Activated CD8-positive, alpha-beta T cell treated with anti-CD3 and anti-CD28 coated beads for 36 hours (primary cell): ENCODE measurements around the gene NPM3. TPM values are rescaled to one million over a fixed set of nuclear protein-coding genes. Genes with fewer than 3 reads are reported as not detected.

Source experiments
- ATAC-seq: fragments of 200-7000 bp; cut with Tn5 transposase; one replicate; pipeline ENCODE4 v1.10.0; 2021; ENCODE audit warnings: mild to moderate bottlenecking, moderate library complexity
- CTCF ChIA-PET: fragments of 350-600 bp; sonication (Branson Sonifier 250); formaldehyde crosslinking; loops from one replicate; lab custom pipeline; 2021; ENCODE audit warnings: antibody characterized with exemption; lab: Charles Lee
- POLR2A ChIA-PET: fragments of 350-600 bp; sonication (Branson Sonifier 250); formaldehyde crosslinking; loops from one replicate; lab custom pipeline; 2021; ENCODE audit warnings: antibody characterized with exemption; lab: Charles Lee
- DNase-seq: peaks from one replicate; pipeline ENCODE4 v3.0.0-alpha.2; 2020
- H3K27ac Mint-ChIP-seq: one replicate; pipeline ENCODE4 v1.8.0; 2021; ENCODE audit warnings: mild to moderate bottlenecking, mixed read lengths
- H3K27me3 Mint-ChIP-seq: one replicate; pipeline ENCODE4 v1.8.0; 2021; ENCODE audit warnings: mixed read lengths
- H3K36me3 Mint-ChIP-seq: one replicate; pipeline ENCODE4 v1.8.0; 2021; ENCODE audit warnings: low read depth, mixed read lengths
- H3K4me1 Mint-ChIP-seq: one replicate; pipeline ENCODE4 v1.8.0; 2021; ENCODE audit warnings: low read depth, mixed read lengths
- H3K4me3 Mint-ChIP-seq: one replicate; pipeline ENCODE4 v1.8.0; 2021; ENCODE audit warnings: mild to moderate bottlenecking, moderate library complexity, mixed read lengths
- H3K9me3 Mint-ChIP-seq: one replicate; pipeline ENCODE4 v1.8.0; 2021; ENCODE audit warnings: mixed read lengths
- intact Hi-C: fragments of 100-400 bp; cut with micrococcal nuclease; formaldehyde crosslinking; loops from one replicate; pipeline ENCODE4 v1.10.0; 2022
- total RNA-seq, 2 experiments: library from RNA; stranded (reverse); gene quantifications; one replicate each; pipeline ENCODE4 v1.2.3, GENCODE V29; 2021
- TF ChIP-seq, protein P1 (sequence below): fragments of 200-600 bp; IDR thresholded peaks from one replicate; pipeline ENCODE4 v1.8.0; 2022; ENCODE audit warnings: antibody characterized with exemption, mild to moderate bottlenecking

Gene NPM3
- total RNA-seq, 2 experiments from 2014 or later: 235 to 264 TPM

DNA sequence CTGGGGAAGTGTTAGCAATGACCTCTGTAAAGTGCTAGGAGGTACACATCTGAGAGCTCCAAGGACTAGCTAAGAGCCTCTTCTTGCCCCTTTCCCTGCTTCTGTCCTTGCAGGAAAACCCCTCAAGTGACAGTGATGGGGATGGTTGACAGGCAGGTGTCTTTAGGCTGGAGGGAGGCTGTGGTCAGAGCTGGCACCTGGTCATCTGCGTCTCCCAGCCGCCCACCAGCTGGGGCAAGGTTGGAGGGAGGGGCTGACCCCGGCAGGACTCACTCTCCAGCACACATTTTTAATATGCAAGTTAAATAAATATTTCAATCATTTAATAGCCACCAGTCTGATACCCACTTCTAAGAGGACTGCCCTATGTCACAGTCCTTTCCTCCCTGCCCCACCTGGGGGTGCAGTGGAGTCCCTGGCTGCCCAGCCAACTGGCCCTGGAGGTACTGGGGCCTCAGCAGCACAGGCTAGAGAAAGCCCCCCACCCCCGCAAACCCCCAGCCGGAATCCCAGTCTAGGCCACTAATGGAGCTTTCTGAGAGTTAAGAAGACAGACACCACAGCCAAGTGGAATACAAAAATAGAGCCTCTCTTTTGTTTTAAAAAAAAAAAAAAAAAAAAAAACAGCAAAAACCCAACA, 13.6 kb downstream of the NPM3 start:
- DNase-seq: no peak
- H3K36me3 Mint-ChIP-seq: no peaks in the 10 kb centered on the region
- CTCF ChIA-PET: interaction anchor here (0.8 to 1.6 kb wide), 3 partner anchors 11 to 14 kb away, joined by 3 to 5 read pairs (median 4); partner anchors contain the start of gene NPM3
- H3K27ac Mint-ChIP-seq: no peak overlapping the region
- intact Hi-C loops: no loop called here
- no peak for ATAC-seq
- TF ChIP-seq, protein P1, sequence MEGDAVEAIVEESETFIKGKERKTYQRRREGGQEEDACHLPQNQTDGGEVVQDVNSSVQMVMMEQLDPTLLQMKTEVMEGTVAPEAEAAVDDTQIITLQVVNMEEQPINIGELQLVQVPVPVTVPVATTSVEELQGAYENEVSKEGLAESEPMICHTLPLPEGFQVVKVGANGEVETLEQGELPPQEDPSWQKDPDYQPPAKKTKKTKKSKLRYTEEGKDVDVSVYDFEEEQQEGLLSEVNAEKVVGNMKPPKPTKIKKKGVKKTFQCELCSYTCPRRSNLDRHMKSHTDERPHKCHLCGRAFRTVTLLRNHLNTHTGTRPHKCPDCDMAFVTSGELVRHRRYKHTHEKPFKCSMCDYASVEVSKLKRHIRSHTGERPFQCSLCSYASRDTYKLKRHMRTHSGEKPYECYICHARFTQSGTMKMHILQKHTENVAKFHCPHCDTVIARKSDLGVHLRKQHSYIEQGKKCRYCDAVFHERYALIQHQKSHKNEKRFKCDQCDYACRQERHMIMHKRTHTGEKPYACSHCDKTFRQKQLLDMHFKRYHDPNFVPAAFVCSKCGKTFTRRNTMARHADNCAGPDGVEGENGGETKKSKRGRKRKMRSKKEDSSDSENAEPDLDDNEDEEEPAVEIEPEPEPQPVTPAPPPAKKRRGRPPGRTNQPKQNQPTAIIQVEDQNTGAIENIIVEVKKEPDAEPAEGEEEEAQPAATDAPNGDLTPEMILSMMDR: no peak
- H3K27me3 Mint-ChIP-seq: peaks cover 49% of the 10 kb centered on the region
- POLR2A ChIA-PET: interaction anchor here (0.5 kb wide), 1 partner anchor 12 kb away, joined by 3 read pairs; no protein-coding TSS in a partner anchor
- no peaks in the 10 kb centered on the region for H3K9me3 Mint-ChIP-seq
- H3K4me3 Mint-ChIP-seq: no peak overlapping the region
- peaks cover 8% of the 10 kb centered on the region for H3K4me1 Mint-ChIP-seq

DNA sequence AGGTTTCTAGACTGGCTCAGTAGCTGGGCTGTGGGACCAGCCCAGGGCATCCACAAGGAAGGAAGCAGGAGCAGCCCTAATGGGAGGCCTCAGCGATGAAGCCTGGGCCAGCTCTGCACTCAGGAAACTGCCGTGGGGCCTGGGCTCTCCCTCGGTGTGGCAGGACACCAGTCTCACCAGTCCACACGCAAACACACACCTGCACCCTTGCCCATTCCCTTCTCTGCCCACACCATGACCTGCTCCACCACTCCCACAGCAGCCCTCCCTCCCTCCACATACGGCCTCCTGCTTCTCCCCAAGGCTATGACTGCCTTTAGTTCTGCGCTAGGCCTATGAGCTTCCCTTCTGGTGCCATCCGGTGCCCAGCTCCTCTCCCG, 14.5 kb downstream of the NPM3 start:
- ChIA-PET CTCF (interaction anchor here (0.8 to 1.6 kb wide), 3 partner anchors 12 to 15 kb away, joined by 3 to 5 read pairs (median 4); partner anchors contain the start of gene NPM3), POLR2A (no interaction called here)
- intact Hi-C loops: no loop called here
- ATAC-seq (no peak), DNase-seq (no peak)
- H3K4me1 Mint-ChIP-seq: peaks cover 4% of the 10 kb centered on the region
- peaks cover 41% of the 10 kb centered on the region for H3K27me3 Mint-ChIP-seq
- TF ChIP-seq, protein P1: no peak
- no peak overlapping the region for H3K4me3 Mint-ChIP-seq
- H3K36me3 Mint-ChIP-seq: no peaks in the 10 kb centered on the region
- H3K9me3 Mint-ChIP-seq: no peaks in the 10 kb centered on the region
- no peak overlapping the region for H3K27ac Mint-ChIP-seq

DNA sequence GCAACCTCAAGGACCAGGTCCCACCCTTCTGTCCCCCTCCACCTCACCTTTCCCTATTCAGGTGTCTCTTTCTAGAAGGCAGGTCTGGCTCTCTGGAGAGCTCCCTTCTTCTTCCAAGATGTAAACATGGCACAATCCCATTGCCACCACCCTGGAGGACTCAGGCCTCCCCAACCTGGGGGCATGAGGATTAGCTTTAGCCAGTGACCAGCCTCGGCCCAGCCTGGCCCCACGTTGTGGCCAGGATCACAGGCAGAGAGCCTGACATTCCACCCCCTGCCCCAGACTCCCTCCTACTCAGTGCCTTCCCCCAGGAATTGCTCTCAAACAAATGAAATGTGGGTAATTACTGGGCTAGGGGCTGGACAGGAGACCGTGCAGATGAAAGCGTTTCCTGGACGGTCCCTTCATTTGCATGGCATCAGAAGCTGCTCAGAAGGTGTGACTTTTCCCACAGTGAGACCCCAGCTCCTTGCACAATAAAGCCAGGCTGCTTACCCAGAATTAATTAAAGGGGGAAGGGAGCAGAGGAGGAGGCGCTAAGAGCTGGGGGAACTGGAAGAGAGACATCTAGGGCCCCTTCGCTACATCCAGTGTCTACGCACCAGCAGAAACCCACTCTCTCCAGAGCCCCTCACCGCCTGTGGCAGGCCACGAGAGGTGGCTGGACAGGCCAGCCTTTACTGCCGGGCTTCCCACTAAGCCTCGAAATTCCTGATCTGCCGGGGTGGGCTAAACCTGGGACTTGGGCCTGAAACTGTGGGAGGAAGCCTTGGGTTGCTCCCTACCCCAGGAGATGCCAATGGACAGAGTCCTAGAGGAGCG, 15.1 kb downstream of the NPM3 start:
- H3K9me3 Mint-ChIP-seq: no peaks in the 10 kb centered on the region
- ATAC-seq: no peak
- H3K4me1 Mint-ChIP-seq: no peaks in the 10 kb centered on the region
- H3K27me3 Mint-ChIP-seq: peaks cover 35% of the 10 kb centered on the region
- TF ChIP-seq, protein P1: no peak
- ChIA-PET POLR2A (no interaction called here), CTCF (interaction anchor here (0.8 to 1.6 kb wide), 5 partner anchors 12 to 25 kb away, joined by 3 to 5 read pairs (median 3); partner anchors contain the start of gene NPM3)
- DNase-seq: no peak
- H3K4me3 Mint-ChIP-seq: no peak overlapping the region
- no peak overlapping the region for H3K27ac Mint-ChIP-seq
- no peaks in the 10 kb centered on the region for H3K36me3 Mint-ChIP-seq
- intact Hi-C loops: no loop called here

DNA sequence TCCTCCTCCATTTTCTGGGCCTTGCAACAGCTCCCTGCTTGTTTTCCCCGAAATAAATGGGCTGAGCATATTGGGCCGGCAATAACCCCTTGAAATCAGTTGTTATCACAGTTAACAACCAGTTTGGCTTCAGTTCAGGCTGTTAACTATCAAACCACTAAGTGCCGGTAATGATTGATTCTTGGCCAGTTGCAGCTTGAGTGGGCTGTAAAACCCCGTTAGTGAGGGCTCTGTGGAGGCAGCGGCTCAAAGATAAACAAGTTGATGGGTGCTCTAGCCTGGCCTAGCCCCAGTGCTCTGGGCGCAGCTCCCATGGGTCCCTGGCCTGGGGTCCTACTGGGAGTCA, 15.7 kb downstream of the NPM3 start:
- CTCF ChIA-PET: interaction anchor here (0.9 to 1.1 kb wide), 2 partner anchors 14 to 26 kb away, joined by 3 read pairs; no protein-coding TSS in a partner anchor
- peaks cover 29% of the 10 kb centered on the region for H3K27me3 Mint-ChIP-seq

More for the DNA sequence above, 15.7 kb downstream of the NPM3 start:
- POLR2A ChIA-PET: no interaction called here
- TF ChIP-seq, protein P1: no peak
- no peak overlapping the region for H3K4me3 Mint-ChIP-seq
- intact Hi-C loops: no loop called here
- no peak for ATAC-seq
- no peaks in the 10 kb centered on the region for H3K36me3 Mint-ChIP-seq
- no peaks in the 10 kb centered on the region for H3K4me1 Mint-ChIP-seq
- no peak overlapping the region for H3K27ac Mint-ChIP-seq
- H3K9me3 Mint-ChIP-seq: no peaks in the 10 kb centered on the region
- no peak for DNase-seq
